Choroid plexus epithelial cell (primary cell): ENCODE measurements around the gene PRR18.
A peak's percentile ranks its signal among the peaks of the same experiment; 100 is the strongest.

Experiments used
- DNase-seq: peaks from one replicate; pipeline ENCODE4 v3.0.0-alpha.2; 2010; ENCODE audit warnings: low read depth
- H3K4me3 ChIP-seq: 2 replicates; pipeline ENCODE4 v1.5.1; 2011; ENCODE audit warnings: low read depth, mild to moderate bottlenecking, control low read depth, low read length, moderate library complexity
- TF ChIP-seq, protein P1 (sequence below): conservative IDR thresholded peaks from 2 replicates; pipeline ENCODE4 v1.5.1; 2011; ENCODE audit warnings: low read depth, mild to moderate bottlenecking, control low read depth, inconsistent platforms, low read length, moderate library complexity

PRR18 gene, protein sequence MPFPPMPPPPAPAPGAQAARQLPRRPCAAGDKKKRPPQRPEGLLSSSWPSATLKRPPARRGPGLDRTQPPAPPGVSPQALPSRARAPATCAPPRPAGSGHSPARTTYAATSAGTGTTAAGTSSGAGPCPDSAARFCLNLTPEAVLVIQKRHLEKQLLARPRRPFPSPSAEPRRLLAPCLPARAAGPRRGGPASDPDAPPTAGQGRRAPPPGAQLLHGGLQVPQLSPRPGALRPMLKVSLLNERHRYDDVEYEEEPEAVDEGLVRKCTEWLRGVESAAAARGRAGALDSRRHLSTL

DNA sequence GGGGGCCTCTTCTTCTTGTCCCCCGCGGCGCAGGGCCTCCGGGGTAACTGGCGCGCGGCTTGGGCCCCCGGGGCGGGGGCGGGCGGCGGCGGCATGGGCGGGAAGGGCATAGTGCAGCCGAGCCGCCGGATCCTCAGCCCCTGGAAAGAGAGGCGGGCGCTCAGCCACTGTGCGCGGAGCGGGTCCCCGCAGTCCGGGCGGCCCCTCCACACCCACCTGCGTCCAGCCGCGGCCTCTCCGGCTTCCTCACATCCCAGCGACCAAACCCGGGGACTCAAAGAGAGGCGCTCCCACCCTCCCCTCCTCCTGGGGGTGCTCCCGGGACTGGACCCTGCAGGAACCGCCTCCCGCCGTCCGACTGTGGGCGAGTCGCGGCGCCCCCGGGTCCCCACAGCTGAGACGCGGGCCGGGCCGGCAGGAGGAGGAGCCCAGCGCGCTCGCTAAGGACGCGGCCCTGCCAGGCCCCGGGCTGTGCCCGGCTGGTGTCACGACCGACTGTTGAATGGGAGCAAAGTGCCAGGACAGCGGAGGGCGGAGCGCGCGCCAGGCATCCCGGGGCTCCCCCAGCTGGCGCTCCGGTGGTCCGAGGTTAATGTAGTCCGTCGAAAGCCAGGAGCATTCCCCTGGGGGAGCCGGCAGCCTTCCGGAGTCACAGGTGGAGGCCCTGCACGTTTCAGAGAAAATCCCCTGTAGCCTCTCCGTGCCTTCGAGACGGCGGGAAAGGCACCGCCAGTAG, at the start of gene PRR18:
Gene PRR18, minus strand, starts transcription at position 360 of the 736 bp plus-strand sequence. Its CDS starts 250 bp downstream, at position 110.
- TF ChIP-seq, protein P1, sequence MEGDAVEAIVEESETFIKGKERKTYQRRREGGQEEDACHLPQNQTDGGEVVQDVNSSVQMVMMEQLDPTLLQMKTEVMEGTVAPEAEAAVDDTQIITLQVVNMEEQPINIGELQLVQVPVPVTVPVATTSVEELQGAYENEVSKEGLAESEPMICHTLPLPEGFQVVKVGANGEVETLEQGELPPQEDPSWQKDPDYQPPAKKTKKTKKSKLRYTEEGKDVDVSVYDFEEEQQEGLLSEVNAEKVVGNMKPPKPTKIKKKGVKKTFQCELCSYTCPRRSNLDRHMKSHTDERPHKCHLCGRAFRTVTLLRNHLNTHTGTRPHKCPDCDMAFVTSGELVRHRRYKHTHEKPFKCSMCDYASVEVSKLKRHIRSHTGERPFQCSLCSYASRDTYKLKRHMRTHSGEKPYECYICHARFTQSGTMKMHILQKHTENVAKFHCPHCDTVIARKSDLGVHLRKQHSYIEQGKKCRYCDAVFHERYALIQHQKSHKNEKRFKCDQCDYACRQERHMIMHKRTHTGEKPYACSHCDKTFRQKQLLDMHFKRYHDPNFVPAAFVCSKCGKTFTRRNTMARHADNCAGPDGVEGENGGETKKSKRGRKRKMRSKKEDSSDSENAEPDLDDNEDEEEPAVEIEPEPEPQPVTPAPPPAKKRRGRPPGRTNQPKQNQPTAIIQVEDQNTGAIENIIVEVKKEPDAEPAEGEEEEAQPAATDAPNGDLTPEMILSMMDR, result no peak
- H3K4me3 ChIP-seq, result peak within 1 kb of the TSS; percentile 11
- DNase-seq, result no peak

DNA sequence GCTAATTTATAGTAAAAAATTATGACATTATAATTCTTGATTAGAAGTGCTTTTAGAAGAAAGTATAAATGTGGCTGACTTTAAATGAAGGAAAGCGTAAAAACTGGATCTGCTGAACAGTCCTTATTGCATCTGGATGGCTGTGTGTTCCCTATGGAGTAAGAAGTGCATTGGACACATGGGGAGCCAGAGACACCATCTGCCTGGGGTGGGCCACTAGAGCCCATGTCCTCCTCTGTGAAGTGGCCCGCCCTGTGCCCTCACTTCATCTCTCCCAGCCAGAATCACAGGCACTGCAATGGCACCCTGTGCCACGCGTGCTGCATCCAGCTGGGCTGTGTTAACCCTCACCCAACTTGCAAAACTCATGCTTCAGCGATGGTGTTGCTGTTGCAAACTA, 47.4 kb upstream of the PRR18 start:
- no peak for DNase-seq
- H3K4me3 ChIP-seq, result no peak overlapping the region
- TF ChIP-seq, protein P1, result no peak

DNA sequence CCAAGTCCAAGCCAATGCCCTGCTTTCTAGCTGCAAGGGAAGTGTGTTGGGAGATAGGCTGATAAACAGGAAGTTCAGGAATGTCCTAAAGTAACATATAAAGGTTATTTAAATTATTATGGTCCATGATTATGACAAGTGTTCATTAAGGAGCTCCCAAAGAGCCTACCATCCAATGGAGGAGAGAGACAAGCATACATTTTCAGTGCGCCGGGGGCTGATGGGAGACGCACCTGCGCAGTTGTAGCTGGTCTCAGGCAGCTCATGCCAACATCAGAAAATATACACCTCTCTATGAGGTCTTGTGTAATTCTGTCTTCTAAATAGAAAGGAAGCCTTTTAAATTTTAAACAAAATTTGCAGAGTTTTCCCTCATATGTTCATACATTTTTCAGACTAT, 46.8 kb upstream of the PRR18 start:
- DNase-seq, result no peak
- TF ChIP-seq, protein P1, result no peak
- no peak overlapping the region for H3K4me3 ChIP-seq

DNA sequence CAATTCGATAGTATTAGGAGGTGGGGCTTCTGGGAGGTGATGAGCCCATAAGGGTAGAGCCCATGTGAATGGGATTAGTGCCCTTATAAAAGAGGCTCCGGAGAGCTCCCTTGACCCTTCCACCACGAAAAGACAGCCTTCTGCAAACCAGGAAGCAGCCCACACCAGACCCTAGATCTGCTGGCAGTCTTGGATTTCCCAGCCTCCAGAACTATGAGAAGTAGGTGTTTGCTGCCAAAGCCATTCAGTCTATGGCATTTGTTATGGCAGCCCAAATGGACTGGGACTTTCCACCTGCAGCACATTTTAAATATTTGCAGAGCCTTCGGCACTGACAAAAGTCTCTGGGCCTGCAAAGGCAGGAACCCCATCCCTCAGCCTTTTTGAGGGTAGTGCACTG, 46.0 kb upstream of the PRR18 start:
- no peak for DNase-seq
- no peak overlapping the region for H3K4me3 ChIP-seq
- TF ChIP-seq, protein P1, result no peak

DNA sequence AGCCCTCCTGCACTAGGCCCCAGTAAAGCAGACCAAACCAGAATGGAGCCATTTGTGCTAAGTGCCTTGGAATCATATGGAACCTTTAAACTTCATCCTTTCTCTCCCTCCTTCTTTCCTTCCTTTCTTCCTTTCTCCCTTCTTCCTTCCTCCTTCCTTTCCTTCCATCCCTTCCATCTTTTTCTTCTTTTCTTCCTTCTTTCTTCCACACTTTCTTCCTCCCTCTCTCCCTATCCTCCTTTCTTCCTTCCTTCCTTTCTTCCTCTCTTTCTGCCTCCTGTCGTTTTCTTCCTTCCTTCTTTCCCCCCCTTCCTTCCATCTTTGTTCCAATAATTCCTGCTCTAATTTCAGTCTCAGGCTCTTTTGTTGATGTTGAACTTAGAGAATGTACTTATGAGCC, 45.3 kb upstream of the PRR18 start:
- TF ChIP-seq, protein P1, result no peak
- DNase-seq, result no peak
- no peak overlapping the region for H3K4me3 ChIP-seq

DNA sequence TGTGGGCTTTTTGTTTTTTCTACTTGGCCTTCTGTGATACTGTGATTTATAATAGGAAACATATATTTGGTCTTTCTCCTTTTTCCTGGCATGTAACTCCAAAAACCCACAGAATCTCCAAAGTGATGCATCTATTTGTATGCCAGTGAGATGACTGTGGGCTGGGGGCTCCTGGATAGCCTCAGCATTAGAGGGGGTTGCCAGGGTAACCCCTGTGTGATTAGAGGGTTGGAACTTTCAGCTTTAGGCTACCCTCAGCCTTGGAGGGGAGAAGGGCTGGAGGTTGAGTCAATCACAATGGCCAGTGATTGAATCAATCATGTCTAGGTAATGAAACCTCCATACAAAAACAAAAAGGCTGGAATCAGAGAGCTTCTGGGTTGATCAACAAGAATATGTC, 44.7 kb upstream of the PRR18 start:
- no peak for DNase-seq
- TF ChIP-seq, protein P1, result no peak
- no peak overlapping the region for H3K4me3 ChIP-seq
